AG04449 (cell line): ENCODE measurements around the gene HIRA.

Source experiments
- CTCF ChIA-PET: fragments of 350-600 bp; formaldehyde crosslinking; extraction: SDS; loops from one replicate; lab custom pipeline; 2021; ENCODE audit warnings: antibody characterized with exemption; lab: Yijun Ruan, JAX
- POLR2A ChIA-PET: fragments of 400-600, 350-600 bp; formaldehyde crosslinking; extraction: SDS; loops from one replicate; lab custom pipeline; 2020; ENCODE audit warnings: antibody characterized with exemption, inconsistent platforms; lab: Yijun Ruan, JAX
- DNase-seq: peaks from one replicate; pipeline ENCODE4 v3.0.0-alpha.2; 2010; ENCODE audit warnings: low read depth, low spot score
- H3K4me3 ChIP-seq: 2 replicates; pipeline ENCODE4 v1.5.1; 2011; ENCODE audit warnings: low read depth, mild to moderate bottlenecking, control low read depth, low read length
- CTCF ChIP-seq: IDR thresholded peaks from one replicate; pipeline ENCODE4 v1.5.1; 2011; ENCODE audit warnings: mild to moderate bottlenecking, moderate library complexity, low read length, control low read depth, inconsistent platforms; ENCODE audit not compliant: insufficient read depth; ENCODE audit errors: missing control alignments

HIRA gene

GRCh38 chr22:19396934-19397733 lies 34.4 kb downstream of the HIRA start:
- no peak for DNase-seq
- no peak overlapping the region for H3K4me3 ChIP-seq
- TF ChIP-seq CTCF = no peak
- ChIA-PET CTCF (interaction anchor here (0.6 to 1.3 kb wide), 2 partner anchors 10 to 233 kb away, joined by 3 read pairs; no protein-coding TSS in a partner anchor), POLR2A (no interaction called here)

- ChIA-PET POLR2A (no interaction called here), CTCF (interaction anchor here (0.6 to 1.3 kb wide), 2 partner anchors 9 to 233 kb away, joined by 3 read pairs; no protein-coding TSS in a partner anchor)
- H3K4me3 ChIP-seq = no peak overlapping the region
- TF ChIP-seq CTCF = no peak
- no peak for DNase-seq
Measured at GRCh38 chr22:19396561-19396933, 35.0 kb downstream of the HIRA start.

DNA sequence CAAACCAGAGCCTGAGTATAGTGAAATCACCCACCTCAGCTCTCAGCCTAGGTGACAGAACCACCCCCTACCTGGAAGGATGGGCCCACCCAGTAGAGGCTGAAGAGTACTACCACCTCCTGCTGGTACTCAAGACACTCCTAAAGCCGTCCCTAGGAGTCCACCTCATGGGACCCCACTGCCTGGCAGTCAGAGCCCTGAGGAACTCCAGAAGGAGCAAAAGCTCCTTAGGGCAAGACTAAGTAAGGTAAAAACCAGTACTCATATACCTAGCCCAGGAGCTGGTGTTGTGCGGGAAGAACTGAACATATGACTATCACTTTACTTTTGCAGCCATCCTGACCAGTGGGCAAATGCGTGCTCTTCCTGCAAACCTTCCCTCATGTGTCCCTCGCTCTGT lies 36.3 kb downstream of the HIRA start:
- CTCF ChIA-PET = interaction anchor here (0.9 kb wide), 1 partner anchor 97 kb away, joined by 3 read pairs; no protein-coding TSS in a partner anchor
- no peak for DNase-seq
- no peak overlapping the region for H3K4me3 ChIP-seq
- no peak for TF ChIP-seq CTCF
- POLR2A ChIA-PET = no interaction called here

- DNase-seq = no peak
- CTCF ChIA-PET = interaction anchor here (0.9 kb wide), 1 partner anchor 96 kb away, joined by 3 read pairs; no protein-coding TSS in a partner anchor
- H3K4me3 ChIP-seq = no peak overlapping the region
- TF ChIP-seq CTCF = no peak
- POLR2A ChIA-PET = no interaction called here
Measured at GRCh38 chr22:19394274-19395050, 37.1 kb downstream of the HIRA start.

GRCh38 chr22:19393704-19394103 lies 37.8 kb downstream of the HIRA start:
- TF ChIP-seq CTCF = no peak
- H3K4me3 ChIP-seq = no peak overlapping the region
- CTCF ChIA-PET = interaction anchor here (1.8 kb wide), 1 partner anchor 11 kb away, joined by 4 read pairs; no protein-coding TSS in a partner anchor
- POLR2A ChIA-PET = no interaction called here
- DNase-seq = no peak

DNA sequence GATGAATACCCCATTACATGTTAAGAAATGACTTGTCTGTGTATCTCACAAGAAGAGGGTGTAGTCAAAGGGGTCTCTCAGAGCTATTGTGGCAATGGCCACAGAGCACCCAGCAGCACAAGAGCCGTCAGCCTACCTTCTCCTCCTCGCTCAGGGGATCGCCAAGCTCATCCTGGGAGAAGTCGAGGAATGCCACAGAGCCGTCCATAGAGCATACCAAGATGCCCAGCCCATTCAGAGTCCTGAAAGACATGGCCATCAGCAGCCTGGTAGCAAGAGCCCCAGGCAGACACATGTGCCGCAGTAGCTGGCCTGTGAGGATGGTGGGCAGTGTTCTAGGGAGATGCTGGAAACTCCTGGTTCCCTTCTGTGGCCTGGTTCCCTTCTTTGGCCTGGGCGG lies 44.0 kb downstream of the HIRA start:
- no peak overlapping the region for H3K4me3 ChIP-seq
- TF ChIP-seq CTCF = no peak
- ChIA-PET POLR2A (no interaction called here), CTCF (interaction anchor here (1.0 to 1.1 kb wide), 2 partner anchors 9 to 242 kb away, joined by 3 read pairs; no protein-coding TSS in a partner anchor)
- no peak for DNase-seq
